GM21381 (cell line): ENCODE results near the gene BGLAP.
"Not testable (repeated sequence)": the region's sequence is repeated elsewhere in the genome, so short reads cannot be mapped to it uniquely, and the experiment has no call there.

Experiments
- ATAC-seq: cut with Tn5 transposase; IDR thresholded peaks from one replicate; pipeline ENCODE4 v1.9.1; 2021; ENCODE audit warnings: mild to moderate bottlenecking, moderate library complexity; ENCODE audit not compliant: unreplicated experiment

BGLAP gene

GRCh38 chr1:156241926-156242325 lies at the start of gene BGLAP:
BGLAP (plus strand) TSS chr1:156242184; CDS start chr1:156242232, 48 bp downstream.
- ATAC-seq, result no peak

GRCh38 chr1:156193208-156193487 lies 48.8 kb upstream of the BGLAP start:
- ATAC-seq, result no peak

- ATAC-seq, result peak; percentile 93
Observed at GRCh38 chr1:156193488-156194299, 48.3 kb upstream of the BGLAP start, which contains the start of gene SLC25A44. SLC25A44 (plus strand) TSS chr1:156194104; CDS start chr1:156199848, 5,744 bp downstream.

GRCh38 chr1:156194300-156194652 lies 47.7 kb upstream of the BGLAP start:
- ATAC-seq, result peak; percentile 3

GRCh38 chr1:156195853-156196252 lies 46.1 kb upstream of the BGLAP start:
- ATAC-seq, result no peak

- no peak for ATAC-seq
Observed at GRCh38 chr1:156196445-156196844, 45.5 kb upstream of the BGLAP start.

- no peak for ATAC-seq
Observed at GRCh38 chr1:156198831-156199349, 43.1 kb upstream of the BGLAP start.

- no peak for ATAC-seq
Observed at GRCh38 chr1:156200044-156200443, 41.9 kb upstream of the BGLAP start.

- no peak for ATAC-seq
Observed at GRCh38 chr1:156203331-156203730, 38.7 kb upstream of the BGLAP start.

GRCh38 chr1:156204686-156205085 lies 37.3 kb upstream of the BGLAP start:
- no peak for ATAC-seq

GRCh38 chr1:156211243-156211642 lies 30.7 kb upstream of the BGLAP start:
- no peak for ATAC-seq

- no peak for ATAC-seq
Observed at GRCh38 chr1:156212130-156212529, 29.9 kb upstream of the BGLAP start.

- peak; percentile 84 for ATAC-seq
Observed at GRCh38 chr1:156212833-156213643, 28.9 kb upstream of the BGLAP start, which contains the start of gene PMF1. PMF1 (plus strand) TSS chr1:156213007; CDS start chr1:156213016, 9 bp downstream.

GRCh38 chr1:156213644-156213966 lies 28.4 kb upstream of the BGLAP start:
- no peak for ATAC-seq

GRCh38 chr1:156214024-156214748 lies 27.8 kb upstream of the BGLAP start:
- ATAC-seq, result no peak

GRCh38 chr1:156216361-156217086 lies 25.5 kb upstream of the BGLAP start:
- not testable (repeated sequence) for ATAC-seq

GRCh38 chr1:156217871-156218270 lies 24.1 kb upstream of the BGLAP start:
- ATAC-seq, result no peak

- no peak for ATAC-seq
Observed at GRCh38 chr1:156220226-156220625, 21.8 kb upstream of the BGLAP start.

- no peak for ATAC-seq
Observed at GRCh38 chr1:156221986-156222692, 19.8 kb upstream of the BGLAP start.

GRCh38 chr1:156225677-156226014 lies 16.3 kb upstream of the BGLAP start:
- peak; percentile 6 for ATAC-seq
